Neutrophil (primary cell): ENCODE measurements around the gene MGAT1.

ENCODE experiments used
- H3K27ac ChIP-seq: fragments of 200-600 bp; sonication (generic); 2 replicates; pipeline ENCODE4 v1.5.1; 2016; ENCODE audit warnings: mild to moderate bottlenecking, moderate library complexity
- H3K27me3 ChIP-seq: fragments of 200-600 bp; sonication (generic); 2 replicates; pipeline ENCODE4 v1.6.0; 2016; ENCODE audit warnings: mild to moderate bottlenecking
- H3K36me3 ChIP-seq: fragments of 200-600 bp; sonication (generic); 2 replicates; pipeline ENCODE4 v1.5.1; 2017
- H3K4me1 ChIP-seq, 2 experiments: fragments of 200-600 bp in 1 of 2; sonication (generic) in 1 of 2; 1 replicate in 1 of 2; 2 replicates in 1 of 2; pipeline versions ENCODE4 v1.5.1 to v1.6.1; 2013 to 2016; ENCODE audit warnings: low read depth in 1 of 2, low read length in 1 of 2, mild to moderate bottlenecking in 1 of 2, moderate library complexity in 1 of 2; ENCODE audit not compliant: control insufficient read depth in 1 of 2, insufficient read depth in 1 of 2
- H3K4me3 ChIP-seq, 2 experiments: fragments of 200-600 bp in 1 of 2; sonication (generic) in 1 of 2; 1 replicate in 1 of 2; 2 replicates in 1 of 2; pipeline ENCODE4 v1.5.1; 2013 to 2016; ENCODE audit warnings: low read depth in 1 of 2, low read length in 1 of 2, mild to moderate bottlenecking in 1 of 2, moderate library complexity in 1 of 2
- H3K9me3 ChIP-seq: fragments of 200-600 bp; sonication (generic); 2 replicates; pipeline ENCODE4 v1.5.1; 2016
- TF ChIP-seq, protein P1 (sequence below): fragments of 200-600 bp; sonication (generic); IDR thresholded peaks from 2 replicates; pipeline ENCODE4 v1.5.1; 2016; ENCODE audit warnings: antibody characterized with exemption

Gene MGAT1

DNA sequence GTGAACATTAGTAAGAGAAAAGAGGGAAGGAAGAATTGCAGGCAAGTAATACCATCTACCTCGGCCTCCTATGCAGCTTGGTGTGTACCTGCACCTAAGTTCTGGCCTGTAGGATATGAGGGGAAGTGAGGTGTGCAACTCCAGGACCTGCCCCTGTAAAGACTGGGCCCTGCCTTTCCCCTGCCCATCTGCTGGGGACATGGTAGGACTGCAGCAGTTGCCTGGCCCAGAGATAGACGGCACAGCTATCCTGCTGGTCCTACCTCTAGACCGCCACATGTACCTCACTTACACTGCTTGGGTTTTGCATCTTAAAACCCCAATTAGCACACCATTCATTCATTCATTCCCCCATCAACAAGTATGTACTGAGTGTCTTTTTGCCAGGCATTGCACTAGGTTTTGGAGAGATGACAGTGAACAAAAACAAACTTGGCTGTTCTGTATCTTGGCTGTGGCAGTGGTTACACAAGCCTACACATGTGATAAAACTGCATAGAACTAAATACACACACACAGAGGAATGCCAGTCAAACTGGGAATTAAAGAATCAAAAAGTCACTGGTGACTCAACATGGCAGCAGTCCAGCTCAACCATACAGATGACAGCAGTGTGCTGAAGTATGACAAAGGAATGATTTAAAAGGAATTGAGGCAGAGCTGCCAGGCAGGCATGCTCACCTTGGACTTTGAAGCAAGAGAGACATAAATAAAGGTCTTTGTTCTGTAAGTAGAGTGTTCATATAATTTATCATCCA lies 23.3 kb upstream of the MGAT1 start:
- no peak overlapping the region for H3K4me3 ChIP-seq
- H3K4me1 ChIP-seq: peaks cover 15 to 18% of the 10 kb centered on the region in 2 experiments
- no peaks in the 10 kb centered on the region for H3K9me3 ChIP-seq
- no peaks in the 10 kb centered on the region for H3K36me3 ChIP-seq
- TF ChIP-seq, protein P1, sequence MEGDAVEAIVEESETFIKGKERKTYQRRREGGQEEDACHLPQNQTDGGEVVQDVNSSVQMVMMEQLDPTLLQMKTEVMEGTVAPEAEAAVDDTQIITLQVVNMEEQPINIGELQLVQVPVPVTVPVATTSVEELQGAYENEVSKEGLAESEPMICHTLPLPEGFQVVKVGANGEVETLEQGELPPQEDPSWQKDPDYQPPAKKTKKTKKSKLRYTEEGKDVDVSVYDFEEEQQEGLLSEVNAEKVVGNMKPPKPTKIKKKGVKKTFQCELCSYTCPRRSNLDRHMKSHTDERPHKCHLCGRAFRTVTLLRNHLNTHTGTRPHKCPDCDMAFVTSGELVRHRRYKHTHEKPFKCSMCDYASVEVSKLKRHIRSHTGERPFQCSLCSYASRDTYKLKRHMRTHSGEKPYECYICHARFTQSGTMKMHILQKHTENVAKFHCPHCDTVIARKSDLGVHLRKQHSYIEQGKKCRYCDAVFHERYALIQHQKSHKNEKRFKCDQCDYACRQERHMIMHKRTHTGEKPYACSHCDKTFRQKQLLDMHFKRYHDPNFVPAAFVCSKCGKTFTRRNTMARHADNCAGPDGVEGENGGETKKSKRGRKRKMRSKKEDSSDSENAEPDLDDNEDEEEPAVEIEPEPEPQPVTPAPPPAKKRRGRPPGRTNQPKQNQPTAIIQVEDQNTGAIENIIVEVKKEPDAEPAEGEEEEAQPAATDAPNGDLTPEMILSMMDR: no peak
- no peaks in the 10 kb centered on the region for H3K27me3 ChIP-seq
- no peak overlapping the region for H3K27ac ChIP-seq

DNA sequence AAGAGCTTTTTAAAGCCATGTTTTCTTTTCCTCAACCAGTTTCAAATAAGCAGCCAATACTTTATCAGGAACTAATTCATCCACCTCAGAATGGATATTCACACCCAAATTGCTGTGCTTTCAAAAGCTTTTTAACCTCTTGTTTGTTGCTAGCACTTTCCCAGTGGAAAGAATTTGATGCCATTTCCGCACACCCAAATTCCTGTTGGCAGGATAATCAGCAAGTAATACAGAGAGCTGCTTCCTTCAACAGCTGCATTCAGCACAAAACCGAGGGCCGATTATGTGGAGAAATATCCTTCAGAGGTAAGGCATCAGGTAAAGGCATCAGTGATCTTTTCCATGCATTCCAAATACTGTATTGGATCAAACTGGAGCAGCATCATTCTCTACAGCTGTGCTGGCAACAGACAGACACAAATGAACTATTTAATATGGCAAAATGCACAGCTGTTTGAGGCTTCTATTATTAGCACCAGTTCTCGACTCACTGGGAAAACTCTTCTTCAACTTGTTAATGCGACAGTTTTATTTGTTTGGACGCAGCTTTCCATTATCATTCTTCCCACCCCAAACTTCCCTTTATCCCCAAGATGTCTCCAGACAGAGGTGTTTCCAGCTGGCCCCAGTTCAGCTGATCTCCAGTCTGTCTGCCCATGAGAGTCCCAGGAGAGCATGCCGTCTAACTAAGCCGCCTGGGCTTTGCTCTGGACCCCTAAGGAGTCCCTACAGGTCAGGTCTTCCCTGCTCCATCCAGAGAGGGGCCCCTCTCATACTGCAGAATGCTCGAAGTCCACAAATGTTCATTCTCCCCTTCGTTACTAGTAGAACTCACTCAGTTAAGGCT lies 22.2 kb upstream of the MGAT1 start:
- no peak overlapping the region for H3K27ac ChIP-seq
- TF ChIP-seq, protein P1: no peak
- no peaks in the 10 kb centered on the region for H3K36me3 ChIP-seq
- H3K27me3 ChIP-seq: no peaks in the 10 kb centered on the region
- H3K4me3 ChIP-seq: no peak overlapping the region
- no peaks in the 10 kb centered on the region for H3K9me3 ChIP-seq
- peaks cover 4 to 14% of the 10 kb centered on the region in 2 experiments for H3K4me1 ChIP-seq

DNA sequence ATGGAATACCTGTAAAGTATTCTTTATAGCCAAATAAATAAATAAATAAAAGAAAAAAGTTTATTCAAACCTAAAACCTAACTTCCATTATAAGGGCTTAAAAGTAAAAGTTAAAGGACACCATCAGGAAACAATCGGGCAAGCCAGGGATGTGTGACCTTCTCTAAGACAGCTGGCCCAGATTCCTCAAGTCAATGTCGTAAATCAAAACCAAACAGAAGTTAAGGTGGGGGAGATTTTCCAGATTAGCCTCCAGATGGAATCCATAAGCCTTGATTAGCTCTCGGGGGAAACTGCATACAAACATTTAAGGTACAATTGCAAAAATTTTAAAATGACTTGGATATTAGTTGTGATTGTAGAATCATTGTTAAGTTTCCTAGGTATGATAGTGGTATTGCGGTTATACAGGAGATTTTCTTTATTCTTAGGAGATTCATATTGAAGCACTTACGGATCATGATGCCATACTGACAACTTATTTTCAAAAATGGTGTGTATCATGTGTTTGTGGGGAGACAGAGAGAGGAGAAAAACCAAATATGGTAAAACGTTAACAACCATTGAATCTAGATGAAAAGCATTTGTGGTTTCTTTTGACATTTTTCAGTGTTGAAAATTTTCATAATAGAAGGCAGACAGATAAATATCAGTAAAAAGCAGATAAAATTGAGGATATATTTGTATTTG lies 21.5 kb upstream of the MGAT1 start:
- TF ChIP-seq, protein P1: no peak
- Histone ChIP-seq H3K4me3 (no peak overlapping the region), H3K9me3 (no peaks in the 10 kb centered on the region)

DNA sequence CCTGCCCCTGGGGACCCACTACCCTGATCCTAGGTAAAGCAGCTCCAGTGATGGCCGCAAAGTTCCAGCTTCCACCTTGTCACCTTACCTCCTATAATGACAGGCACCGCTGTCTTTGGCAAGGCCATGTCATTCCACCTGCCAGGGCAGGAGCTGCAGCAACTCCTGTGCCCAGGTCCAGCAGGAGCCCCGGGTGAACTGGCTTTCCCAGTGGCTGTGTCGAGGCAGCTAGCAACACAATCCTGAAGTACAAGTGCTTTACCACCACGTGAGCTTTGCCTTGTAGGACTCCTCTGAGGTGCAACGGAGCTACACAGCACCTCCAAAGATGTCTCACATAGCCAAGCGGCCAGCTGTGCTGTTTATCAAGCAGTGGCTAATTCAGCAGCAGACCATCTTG lies 20.7 kb upstream of the MGAT1 start:
- Histone ChIP-seq H3K27me3 (peaks cover 2% of the 10 kb centered on the region), H3K9me3 (no peaks in the 10 kb centered on the region), H3K4me3 (no peak overlapping the region), H3K4me1 (peaks cover 0 to 6% of the 10 kb centered on the region in 2 experiments), H3K27ac (no peak overlapping the region), H3K36me3 (no peaks in the 10 kb centered on the region)
- TF ChIP-seq, protein P1: no peak

More for the DNA sequence above, 21.5 kb upstream of the MGAT1 start:
- Histone ChIP-seq H3K27ac (no peak overlapping the region), H3K27me3 (no peaks in the 10 kb centered on the region), H3K4me1 (peaks cover 0 to 6% of the 10 kb centered on the region in 2 experiments), H3K36me3 (no peaks in the 10 kb centered on the region)

DNA sequence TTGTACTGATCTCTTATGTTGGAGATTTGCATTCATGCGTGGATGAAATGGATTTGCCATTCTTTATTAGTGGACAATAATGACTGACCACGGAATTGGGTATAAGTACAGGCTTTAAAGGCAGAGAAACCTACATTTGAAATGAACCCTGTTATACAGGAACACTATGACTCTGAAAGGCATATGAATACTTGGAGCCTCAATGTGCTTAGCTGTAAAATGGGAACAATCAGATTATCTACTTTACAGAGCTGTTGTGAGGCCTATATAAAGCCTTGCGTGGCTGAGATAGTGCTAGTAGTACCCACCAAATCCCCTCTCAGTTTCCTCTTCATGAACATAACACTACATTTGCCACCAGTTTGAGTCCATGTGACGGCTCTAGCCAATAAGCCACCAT lies 18.9 kb upstream of the MGAT1 start:
- no peaks in the 10 kb centered on the region for H3K9me3 ChIP-seq
- H3K27me3 ChIP-seq: peaks cover 20% of the 10 kb centered on the region
- H3K27ac ChIP-seq: peak overlapping the region; percentile 55
- no peaks in the 10 kb centered on the region for H3K36me3 ChIP-seq
- H3K4me1 ChIP-seq: peaks cover 0 to 6% of the 10 kb centered on the region in 2 experiments
- TF ChIP-seq, protein P1: no peak
- no peak overlapping the region for H3K4me3 ChIP-seq
